NT2/D1 (cell line): ENCODE data around the gene OR10A3.

Experiments
- DNase-seq: peaks from one replicate; pipeline ENCODE4 v3.0.0-alpha.2; 2011; ENCODE audit warnings: low read depth, low spot score
- H3K27me3 ChIP-seq: 2 replicates; pipeline ENCODE4 v1.6.0; 2011; ENCODE audit warnings: mild to moderate bottlenecking; ENCODE audit not compliant: insufficient read length, insufficient read depth
- H3K36me3 ChIP-seq: 2 replicates; pipeline ENCODE4 v1.6.1; 2011; ENCODE audit warnings: mild to moderate bottlenecking, low read length, mixed read lengths; ENCODE audit not compliant: insufficient read depth, insufficient read length
- H3K4me1 ChIP-seq: 2 replicates; pipeline ENCODE4 v1.5.1; 2011; ENCODE audit not compliant: insufficient read depth, insufficient read length
- H3K4me3 ChIP-seq: 2 replicates; pipeline ENCODE4 v1.5.1; 2011; ENCODE audit warnings: low read depth; ENCODE audit not compliant: insufficient read length
- H3K9ac ChIP-seq: 2 replicates; pipeline ENCODE4 v1.6.0; 2011; ENCODE audit warnings: low read depth; ENCODE audit not compliant: insufficient read length
- H3K9me3 ChIP-seq: 2 replicates; pipeline ENCODE4 v1.5.1; 2011; ENCODE audit warnings: mild to moderate bottlenecking, low read length; ENCODE audit not compliant: insufficient read depth
- SUZ12 ChIP-seq: IDR thresholded peaks from 2 replicates; pipeline ENCODE4 v1.6.1; 2011; ENCODE audit not compliant: insufficient read length, insufficient read depth; ENCODE audit errors: extremely low read depth
- YY1 ChIP-seq: IDR thresholded peaks from 2 replicates; pipeline ENCODE4 v1.6.1; 2011; ENCODE audit not compliant: insufficient read length, insufficient read depth
- ZNF274 ChIP-seq: IDR thresholded peaks from 2 replicates; pipeline ENCODE4 v1.6.1; 2011; ENCODE audit warnings: mild to moderate bottlenecking, low read depth, low read length

Gene OR10A3

GRCh38 chr11:7965386-7965785, 23.9 kb upstream of the OR10A3 start, which contains the start of gene NLRP10:
TSS of gene NLRP10 (minus strand) at chr11:7965447. CDS start at chr11:7963495, 1,952 bp downstream.
- Histone ChIP-seq H3K9ac (no peak within 1 kb of the TSS), H3K27me3 (no peaks in the 10 kb centered on the region), H3K9me3 (no peaks in the 10 kb centered on the region; the same call in 1 of the 2 replicates), H3K4me1 (no peaks in the 10 kb centered on the region), H3K36me3 (no peaks in the 10 kb centered on the region), H3K4me3 (no peak within 1 kb of the TSS)
- DNase-seq, result no peak
- TF ChIP-seq ZNF274 (no peak), YY1 (no peak), SUZ12 (no peak)

GRCh38 chr11:7964873-7965272, 23.4 kb upstream of the OR10A3 start:
- H3K9ac ChIP-seq, result no peak overlapping the region
- H3K36me3 ChIP-seq, result no peaks in the 10 kb centered on the region
- no peaks in the 10 kb centered on the region for H3K4me1 ChIP-seq
- H3K9me3 ChIP-seq, result no peaks in the 10 kb centered on the region; the same call in 1 of the 2 replicates
- no peak overlapping the region for H3K4me3 ChIP-seq
- no peaks in the 10 kb centered on the region for H3K27me3 ChIP-seq
- DNase-seq, result no peak
- TF ChIP-seq ZNF274 (no peak), SUZ12 (no peak), YY1 (no peak)

- Histone ChIP-seq H3K9ac (no peak overlapping the region), H3K9me3 (no peaks in the 10 kb centered on the region; the same call in 1 of the 2 replicates), H3K4me3 (no peak overlapping the region), H3K27me3 (no peaks in the 10 kb centered on the region), H3K36me3 (no peaks in the 10 kb centered on the region), H3K4me1 (no peaks in the 10 kb centered on the region)
- DNase-seq, result no peak
- TF ChIP-seq SUZ12 (no peak), ZNF274 (no peak), YY1 (no peak)
Measured at GRCh38 chr11:7964261-7964660, 22.8 kb upstream of the OR10A3 start.

- no peaks in the 10 kb centered on the region for H3K27me3 ChIP-seq
- no peaks in the 10 kb centered on the region for H3K4me1 ChIP-seq
- no peak overlapping the region for H3K4me3 ChIP-seq
- H3K36me3 ChIP-seq, result no peaks in the 10 kb centered on the region
- no peak overlapping the region for H3K9ac ChIP-seq
- TF ChIP-seq YY1 (no peak), SUZ12 (no peak), ZNF274 (no peak)
- DNase-seq, result no peak
- no peaks in the 10 kb centered on the region for H3K9me3 ChIP-seq
Measured at GRCh38 chr11:7955191-7955590, 13.7 kb upstream of the OR10A3 start.

- H3K4me1 ChIP-seq, result no peaks in the 10 kb centered on the region
- no peaks in the 10 kb centered on the region for H3K36me3 ChIP-seq
- TF ChIP-seq ZNF274, result no peak
- no peak for DNase-seq
- H3K27me3 ChIP-seq, result no peaks in the 10 kb centered on the region
- no peak overlapping the region for H3K9ac ChIP-seq
- no peak overlapping the region for H3K4me3 ChIP-seq
- H3K9me3 ChIP-seq, result peaks cover 4% of the 10 kb centered on the region; the same call in 1 of the 2 replicates
Measured at GRCh38 chr11:7949934-7950333, 8.4 kb upstream of the OR10A3 start.

GRCh38 chr11:7944123-7944522, 2.6 kb upstream of the OR10A3 start:
- no peak for DNase-seq
- no peak overlapping the region for H3K4me3 ChIP-seq
- H3K27me3 ChIP-seq, result no peaks in the 10 kb centered on the region
- no peaks in the 10 kb centered on the region for H3K36me3 ChIP-seq
- no peaks in the 10 kb centered on the region for H3K4me1 ChIP-seq
- H3K9me3 ChIP-seq, result peaks cover 31% of the 10 kb centered on the region
- TF ChIP-seq ZNF274 (no peak), SUZ12 (no peak), YY1 (no peak)
- H3K9ac ChIP-seq, result no peak overlapping the region

DNA sequence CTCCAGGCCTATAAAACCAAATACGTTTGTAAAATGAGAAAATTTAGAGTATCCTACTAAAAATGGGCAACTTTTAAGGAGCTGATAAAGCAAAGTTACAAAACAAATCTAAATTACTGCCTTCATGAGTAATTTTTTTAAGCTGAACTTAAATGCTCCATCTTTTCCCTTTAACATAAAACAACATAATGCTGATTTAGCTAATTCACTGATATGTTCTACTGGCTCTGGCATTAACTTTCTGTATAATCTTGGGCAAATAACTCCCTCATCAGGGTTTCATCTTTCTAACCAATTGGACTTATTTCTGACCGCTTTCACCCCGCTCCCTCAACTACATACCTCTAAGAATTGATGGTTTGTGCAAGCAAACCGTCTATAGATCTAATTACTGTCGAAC, 362 bp downstream of the OR10A3 start:
- DNase-seq, result no peak
- Histone ChIP-seq H3K4me3 (no peak overlapping the region), H3K36me3 (no peaks in the 10 kb centered on the region), H3K9me3 (peaks cover 31% of the 10 kb centered on the region), H3K9ac (no peak overlapping the region), H3K4me1 (no peaks in the 10 kb centered on the region), H3K27me3 (no peaks in the 10 kb centered on the region)
- TF ChIP-seq ZNF274 (no peak), SUZ12 (no peak), YY1 (no peak)

DNA sequence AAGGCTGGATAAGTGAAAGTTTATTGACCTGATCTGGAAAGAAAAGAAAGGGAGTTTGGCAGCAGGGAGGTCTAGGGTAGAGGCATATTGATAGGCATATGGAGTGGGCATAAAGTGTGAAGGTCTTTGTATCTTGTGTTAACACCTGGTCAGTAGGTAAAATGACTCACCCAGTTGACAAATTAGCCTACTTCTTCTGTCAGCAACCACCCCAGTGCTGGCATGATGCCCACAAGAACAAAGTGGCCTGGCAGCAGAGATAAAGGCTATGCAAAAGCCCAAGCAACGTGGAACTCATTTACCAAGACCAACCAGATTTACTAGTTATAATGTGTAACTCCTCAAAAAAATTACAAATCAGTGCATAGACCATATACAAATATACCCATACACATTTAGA, 4.9 kb downstream of the OR10A3 start:
- H3K9ac ChIP-seq, result no peak overlapping the region
- H3K36me3 ChIP-seq, result no peaks in the 10 kb centered on the region
- H3K4me3 ChIP-seq, result no peak overlapping the region
- TF ChIP-seq YY1, result no peak
- TF ChIP-seq ZNF274, result no peak
- no peak for TF ChIP-seq SUZ12
- no peaks in the 10 kb centered on the region for H3K4me1 ChIP-seq
- no peaks in the 10 kb centered on the region for H3K27me3 ChIP-seq
- DNase-seq, result no peak
- no peaks in the 10 kb centered on the region for H3K9me3 ChIP-seq
